ENCODE measurements around the gene ACOX1. TPM values are rescaled to one million over a fixed set of nuclear protein-coding genes. Genes with fewer than 3 reads are reported as not detected.
"Not testable (repeated sequence)": the region's sequence is repeated elsewhere in the genome, so short reads cannot be mapped to it uniquely, and the experiment has no call there.

Gene ACOX1
- total RNA-seq, 3 donors from 2014 or later: 55.1 to 147 (median 55.3) TPM

GRCh38 chr17:75979705-75980187, 780 bp upstream of the ACOX1 start:
- H3K4me1 ChIP-seq: peaks cover 0 to 27% of the 10 kb centered on the region in 2 donors
- no peaks in the 10 kb centered on the region for H3K36me3 ChIP-seq
- TF ChIP-seq POLR2A (IDR thresholded peaks at IDR 0.05) (no peak), POLR2AphosphoS5 (IDR thresholded peaks at IDR 0.05) (no peak), CTCF (IDR thresholded peaks at IDR 0.05) (no peak)
- no peak for DNase-seq (ENCODE audit: low spot score in 2 of 2)
- H3K4me3 ChIP-seq: peak overlapping the region; percentile 69 to 89 (median 72)
- no peaks in the 10 kb centered on the region for H3K27me3 ChIP-seq
- H3K27ac ChIP-seq: peak overlapping the region; percentile 99 to 100
- intact Hi-C loops (cut with DNase I; ENCODE audit: low total_unique reads): no loop called here
- no peaks in the 10 kb centered on the region for H3K9me3 ChIP-seq

GRCh38 chr17:75976175-75976848, 2.7 kb downstream of the ACOX1 start:
- Histone ChIP-seq H3K4me3 (peak overlapping the region in 2 of 3 donors; percentile 0 to 34), H3K27me3 (no peaks in the 10 kb centered on the region), H3K4me1 (peaks cover 0 to 6% of the 10 kb centered on the region in 2 donors), H3K27ac (peak overlapping the region; percentile 57 to 70), H3K36me3 (no peaks in the 10 kb centered on the region), H3K9me3 (no peaks in the 10 kb centered on the region)
- DNase-seq (ENCODE audit: low spot score in 2 of 2): no peak
- intact Hi-C loops (cut with DNase I; ENCODE audit: low total_unique reads): no loop called here
- TF ChIP-seq POLR2A (IDR thresholded peaks at IDR 0.05) (no peak), POLR2AphosphoS5 (IDR thresholded peaks at IDR 0.05) (no peak), CTCF (IDR thresholded peaks at IDR 0.05) (no peak)

- no peaks in the 10 kb centered on the region for H3K27me3 ChIP-seq
- peak overlapping the region; percentile 57 to 70 for H3K27ac ChIP-seq
- no peaks in the 10 kb centered on the region for H3K36me3 ChIP-seq
- no peak for DNase-seq (ENCODE audit: low spot score in 2 of 2)
- peaks cover 0 to 6% of the 10 kb centered on the region in 2 donors for H3K4me1 ChIP-seq
- peak overlapping the region in 2 of 3 donors; percentile 0 to 5 for H3K4me3 ChIP-seq
- H3K9me3 ChIP-seq: no peaks in the 10 kb centered on the region
- TF ChIP-seq CTCF (IDR thresholded peaks at IDR 0.05): no peak
- intact Hi-C loops (cut with DNase I; ENCODE audit: low total_unique reads): no loop called here
Measured at GRCh38 chr17:75975757-75976174, 3.2 kb downstream of the ACOX1 start.

GRCh38 chr17:75975187-75975586, 3.8 kb downstream of the ACOX1 start:
- H3K36me3 ChIP-seq; H3K9me3 ChIP-seq; H3K27me3 ChIP-seq; DNase-seq (ENCODE audit: low spot score in 2 of 2); H3K4me1 ChIP-seq; intact Hi-C loops (cut with DNase I; ENCODE audit: low total_unique reads); H3K4me3 ChIP-seq: not testable (repeated sequence)
- H3K27ac ChIP-seq: peak overlapping the region; percentile 32 to 57

GRCh38 chr17:75970626-75971025, 8.3 kb downstream of the ACOX1 start:
- no peak overlapping the region for H3K27ac ChIP-seq
- no peaks in the 10 kb centered on the region for H3K9me3 ChIP-seq
- DNase-seq (ENCODE audit: low spot score in 2 of 2): no peak
- H3K27me3 ChIP-seq: no peaks in the 10 kb centered on the region
- H3K4me3 ChIP-seq: no peak overlapping the region
- intact Hi-C loops (cut with DNase I; ENCODE audit: low total_unique reads): no loop called here
- TF ChIP-seq POLR2A (IDR thresholded peaks at IDR 0.05): no peak
- TF ChIP-seq POLR2AphosphoS5 (IDR thresholded peaks at IDR 0.05): no peak
- no peak for TF ChIP-seq CTCF (IDR thresholded peaks at IDR 0.05)
- no peaks in the 10 kb centered on the region for H3K36me3 ChIP-seq
- no peaks in the 10 kb centered on the region for H3K4me1 ChIP-seq
